Suprapubic skin (tissue), 4 donors: Measurements from ENCODE around the gene BCL11B.

Experiments used
- POLR2A ChIP-seq, 2 donors: fragments of 450-650 bp; IDR thresholded peaks; one replicate each; pipeline ENCODE4 v1.6.1; 2017; ENCODE audit warnings: antibody characterized with exemption in 2 of 2, mild to moderate bottlenecking in 2 of 2, moderate library complexity in 2 of 2
- POLR2AphosphoS5 ChIP-seq, 3 donors: sonication (generic); formaldehyde crosslinking; IDR thresholded peaks; one replicate each; pipeline ENCODE4 v1.6.1; 2017; ENCODE audit warnings: antibody characterized with exemption in 3 of 3

DNA sequence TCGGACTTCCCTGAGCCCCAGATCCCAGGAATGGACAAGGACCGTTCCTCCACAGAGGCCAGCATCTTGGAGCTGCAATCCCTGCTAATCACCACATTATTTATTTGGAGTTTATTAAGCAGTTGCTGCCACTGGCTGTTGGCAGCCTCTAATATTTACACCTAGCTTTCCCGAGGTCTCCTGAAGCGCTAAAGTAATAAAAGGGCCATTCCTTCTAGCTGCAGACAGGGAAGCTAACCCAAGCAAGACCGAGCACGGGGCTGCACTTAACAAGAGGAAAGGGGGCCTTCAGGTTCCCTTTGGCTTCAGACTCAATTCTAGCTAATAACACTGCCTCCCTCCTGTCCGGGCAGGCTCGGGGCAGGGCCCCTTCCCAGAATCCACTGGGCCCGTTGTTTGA lies 63.7 kb downstream of the BCL11B start:
- TF ChIP-seq POLR2AphosphoS5 (IDR thresholded peaks at IDR 0.05) (no peak), POLR2A (IDR thresholded peaks at IDR 0.05) (no peak)
